Sigmoid colon (tissue), 7 donors: Measurements from ENCODE around the gene ABCB8. TPM values are rescaled to one million over a fixed set of nuclear protein-coding genes. Genes with fewer than 3 reads are reported as not detected.
A peak's percentile ranks its signal among the peaks of the same experiment; 100 is the strongest.
"Not testable (repeated sequence)": the region's sequence is repeated elsewhere in the genome, so short reads cannot be mapped to it uniquely, and the experiment has no call there.

Experiments used
- DNase-seq: peaks from one replicate; pipeline ENCODE4 v3.0.0-alpha.2; 2019
- H3K27ac ChIP-seq, 4 donors: fragments of 200-600 bp; sonication (generic); one replicate each; pipeline ENCODE4 v1.5.1; 2016 to 2019; ENCODE audit warnings: mild to moderate bottlenecking in 1 of 4
- H3K27me3 ChIP-seq, 3 donors: fragments of 200-600 bp; sonication (generic); one replicate each; pipeline ENCODE4 v1.5.1; 2019; ENCODE audit warnings: mild to moderate bottlenecking in 1 of 3
- H3K36me3 ChIP-seq, 4 donors: fragments of 200-600 bp; sonication (generic); one replicate each; pipeline ENCODE4 v1.5.1; 2016 to 2019
- H3K4me1 ChIP-seq, 4 donors: fragments of 200-600 bp; sonication (generic); one replicate each; pipeline ENCODE4 v1.5.1; 2017 to 2019
- H3K4me3 ChIP-seq, 4 donors: fragments of 200-600 bp; sonication (generic); one replicate each; pipeline ENCODE4 v1.5.1; 2017 to 2019; ENCODE audit warnings: mild to moderate bottlenecking in 2 of 4, moderate library complexity in 1 of 4
- H3K9me3 ChIP-seq, 4 donors: fragments of 200-600 bp in 3 of 4; sonication (generic) in 3 of 4; one replicate each; pipeline versions ENCODE4 v1.5.1 to v1.6.1; 2013 to 2019
- EP300 ChIP-seq, 4 donors: sonication (generic); formaldehyde crosslinking; IDR thresholded peaks; one replicate each; pipeline ENCODE4 v1.6.1; 2017; ENCODE audit warnings: antibody characterized with exemption in 4 of 4
- POLR2A ChIP-seq, 2 donors: fragments of 450-650 bp; IDR thresholded peaks; one replicate each; pipeline ENCODE4 v1.6.1; 2016; ENCODE audit warnings: antibody characterized with exemption in 2 of 2, mild to moderate bottlenecking in 2 of 2, moderate library complexity in 2 of 2
- POLR2AphosphoS5 ChIP-seq, 4 donors: sonication (generic); formaldehyde crosslinking; IDR thresholded peaks; one replicate each; pipeline ENCODE4 v1.6.1; 2017; ENCODE audit warnings: antibody characterized with exemption in 4 of 4
- WGBS, 2 donors: extraction: QIAGEN DNeasy Blood & Tissue Kit; methylation state at CpG; one replicate each; pipeline ENCODE4 v1.1.7; 2013; 5-methylcytosine and 5-hydroxymethylcytosine counted together
- intact Hi-C: fragments of 100-400 bp; cut with DNase I; formaldehyde crosslinking; loops from one replicate; pipeline ENCODE4 v1.15.1; 2023
- polyA plus RNA-seq, 3 donors: library from polyadenylated mRNA; stranded (reverse); fragments of 200-250 nt; gene quantifications; one replicate each; pipeline ENCODE4 v1.2.3, GENCODE V29; 2013
- total RNA-seq, 4 donors: library from RNA; depleted of rRNA; stranded (reverse); fragments of >200 nt; gene quantifications; one replicate each; pipeline ENCODE4 v1.1.0, GENCODE V29; 2016
- TF ChIP-seq, protein P1 (sequence below), 4 experiments: fragments of 450-650 bp in 3 of 4; fragments of 200-600 bp in 1 of 4; IDR thresholded peaks; one replicate each; pipeline ENCODE4 v1.5.1; 2016 to 2019; ENCODE audit warnings: antibody characterized with exemption in 4 of 4, mild to moderate bottlenecking in 3 of 4, moderate library complexity in 2 of 4
- donor health status: healthy with polysubstance abuse.
- donor health status: Bipolar disorder and iron deficiency.
- donor health status: healthy.

ABCB8 gene
- total and polyA plus RNA-seq, 7 donors = 3.0 to 32.8 (median 18.3) TPM

DNA sequence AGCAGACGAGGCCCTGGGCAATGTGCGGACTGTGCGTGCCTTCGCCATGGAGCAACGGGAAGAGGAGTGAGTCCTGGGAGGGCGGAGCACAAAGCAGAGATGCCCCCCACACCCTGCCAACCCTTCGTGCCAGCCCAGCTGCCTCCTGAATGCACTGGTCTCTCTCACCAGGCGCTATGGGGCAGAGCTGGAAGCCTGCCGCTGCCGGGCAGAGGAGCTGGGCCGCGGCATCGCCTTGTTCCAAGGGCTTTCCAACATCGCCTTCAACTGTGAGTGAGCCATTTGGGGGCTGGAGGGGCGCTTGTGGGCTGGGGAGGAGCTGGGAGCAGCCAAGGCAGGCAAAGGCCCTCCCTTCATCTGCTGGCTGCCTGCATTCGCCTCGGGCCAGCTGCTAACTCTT, 7.7 kb downstream of the ABCB8 start:
- H3K36me3 ChIP-seq = peaks cover 0 to 53% (median 21%) of the 10 kb centered on the region in 4 donors
- H3K27me3 ChIP-seq = no peaks in the 10 kb centered on the region
- no peak for TF ChIP-seq EP300 (IDR thresholded peaks at IDR 0.05)
- TF ChIP-seq, protein P1, sequence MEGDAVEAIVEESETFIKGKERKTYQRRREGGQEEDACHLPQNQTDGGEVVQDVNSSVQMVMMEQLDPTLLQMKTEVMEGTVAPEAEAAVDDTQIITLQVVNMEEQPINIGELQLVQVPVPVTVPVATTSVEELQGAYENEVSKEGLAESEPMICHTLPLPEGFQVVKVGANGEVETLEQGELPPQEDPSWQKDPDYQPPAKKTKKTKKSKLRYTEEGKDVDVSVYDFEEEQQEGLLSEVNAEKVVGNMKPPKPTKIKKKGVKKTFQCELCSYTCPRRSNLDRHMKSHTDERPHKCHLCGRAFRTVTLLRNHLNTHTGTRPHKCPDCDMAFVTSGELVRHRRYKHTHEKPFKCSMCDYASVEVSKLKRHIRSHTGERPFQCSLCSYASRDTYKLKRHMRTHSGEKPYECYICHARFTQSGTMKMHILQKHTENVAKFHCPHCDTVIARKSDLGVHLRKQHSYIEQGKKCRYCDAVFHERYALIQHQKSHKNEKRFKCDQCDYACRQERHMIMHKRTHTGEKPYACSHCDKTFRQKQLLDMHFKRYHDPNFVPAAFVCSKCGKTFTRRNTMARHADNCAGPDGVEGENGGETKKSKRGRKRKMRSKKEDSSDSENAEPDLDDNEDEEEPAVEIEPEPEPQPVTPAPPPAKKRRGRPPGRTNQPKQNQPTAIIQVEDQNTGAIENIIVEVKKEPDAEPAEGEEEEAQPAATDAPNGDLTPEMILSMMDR (IDR thresholded peaks at IDR 0.05) = no peak
- no peak for TF ChIP-seq POLR2AphosphoS5 (IDR thresholded peaks at IDR 0.05)
- TF ChIP-seq POLR2A (IDR thresholded peaks at IDR 0.05) = no peak
- no peak overlapping the region for H3K4me3 ChIP-seq
- intact Hi-C loops = no loop called here
- WGBS, 2 donors = 93 to 96% methylated on average over 17 of the region's 17 CpGs
- peaks cover 0 to 17% (median 8%) of the 10 kb centered on the region in 4 donors for H3K4me1 ChIP-seq
- DNase-seq = no peak
- H3K27ac ChIP-seq = no peak overlapping the region
- no peaks in the 10 kb centered on the region for H3K9me3 ChIP-seq

DNA sequence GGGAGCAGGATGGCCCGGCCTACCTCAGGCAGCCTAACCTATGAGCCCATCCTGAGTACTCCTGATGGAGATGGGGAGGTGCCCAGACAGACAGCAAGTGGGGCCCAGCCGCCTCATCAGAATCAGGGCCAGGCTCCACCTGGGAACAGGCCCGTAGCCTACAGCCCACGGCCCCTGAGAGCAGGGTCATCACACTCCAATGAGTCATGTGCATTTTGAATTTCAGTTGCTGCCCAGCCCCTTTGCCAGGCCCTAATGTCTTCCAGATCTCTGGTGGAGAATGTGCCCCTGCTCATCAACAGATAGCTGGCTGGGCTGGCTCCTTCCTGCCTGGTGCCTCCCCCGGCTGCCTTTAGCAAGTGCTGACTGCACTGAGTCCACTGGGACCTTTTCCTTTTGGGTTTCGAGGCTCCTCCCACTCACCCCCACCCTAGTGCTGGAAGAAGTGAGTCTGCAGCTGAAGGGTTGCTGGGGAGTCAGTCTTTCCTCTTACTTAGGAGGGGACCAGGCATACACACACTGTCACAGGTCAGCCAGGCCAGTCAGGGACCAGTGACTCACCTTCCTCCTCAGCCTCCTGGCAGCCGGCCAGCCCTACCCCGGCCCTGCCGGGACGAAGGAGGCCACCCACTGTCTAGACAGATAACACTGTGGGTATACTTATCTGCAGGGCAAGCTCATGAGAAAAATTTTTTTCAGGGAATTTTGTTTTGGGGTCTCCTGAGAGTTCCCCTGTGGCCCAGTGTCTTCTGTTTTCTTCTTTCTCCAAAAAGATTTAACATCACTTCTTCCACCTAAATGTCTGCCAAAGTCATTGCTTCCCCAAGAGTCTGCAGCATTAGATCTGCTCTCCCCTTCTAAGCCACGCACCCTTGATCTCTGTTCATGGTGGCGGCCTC, 10.9 kb downstream of the ABCB8 start:
- Histone ChIP-seq H3K4me3 (no peak overlapping the region), H3K27ac (peak overlapping the region in 3 of 4 donors; percentile 7 to 60 (median 46)), H3K4me1 (peaks cover 0 to 17% (median 8%) of the 10 kb centered on the region in 4 donors), H3K36me3 (peaks cover 0 to 72% (median 29%) of the 10 kb centered on the region in 4 donors), H3K27me3 (no peaks in the 10 kb centered on the region), H3K9me3 (no peaks in the 10 kb centered on the region)
- TF ChIP-seq POLR2AphosphoS5 (IDR thresholded peaks at IDR 0.05) (peak in 1 of 4 donors; percentile 53), EP300 (IDR thresholded peaks at IDR 0.05) (no peak), POLR2A (IDR thresholded peaks at IDR 0.05) (no peak)
- TF ChIP-seq, protein P1 (IDR thresholded peaks at IDR 0.05) = no peak
- intact Hi-C loops = no loop called here
- DNase-seq = peak; percentile 87
- 48 to 57% methylated on average over 12 of the region's 12 CpGs for WGBS, 2 donors

DNA sequence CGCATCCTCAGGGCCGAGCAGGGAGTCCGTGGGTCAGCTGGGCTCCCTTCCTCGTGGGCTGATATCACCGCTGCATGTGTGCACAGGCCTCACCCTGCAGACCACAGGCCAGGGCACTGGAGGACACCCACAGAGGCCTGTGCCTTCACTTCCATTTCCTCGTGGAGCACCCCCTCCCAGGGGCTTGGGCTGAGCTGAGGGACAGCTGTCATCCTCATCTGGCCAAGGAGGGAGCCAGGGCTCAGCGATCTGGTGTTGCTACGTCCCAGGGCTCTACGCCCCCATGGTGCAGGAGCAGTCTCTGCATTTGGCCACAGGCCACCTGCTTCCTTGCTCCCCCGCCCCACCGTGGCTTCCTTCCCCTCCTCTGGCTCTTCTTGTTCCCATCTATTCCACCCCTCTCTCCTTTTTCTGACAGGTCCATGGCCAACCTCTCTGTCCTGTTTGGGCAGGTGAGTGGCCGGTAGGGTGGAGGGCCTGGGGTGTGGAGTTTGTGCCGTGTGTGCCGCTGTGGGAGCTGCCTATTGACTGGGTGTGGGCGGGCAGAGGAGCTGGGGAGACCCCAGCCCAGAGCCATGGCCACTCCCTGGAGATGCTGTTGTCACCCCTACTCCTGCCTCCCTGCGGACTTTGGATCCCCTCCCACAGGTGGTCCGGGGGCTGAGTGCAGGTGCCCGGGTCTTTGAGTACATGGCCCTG, 11.7 kb downstream of the ABCB8 start:
- no peak overlapping the region for H3K4me3 ChIP-seq
- WGBS, 2 donors = 74 to 82% methylated on average over 18 of the region's 18 CpGs
- peaks cover 0 to 17% (median 8%) of the 10 kb centered on the region in 4 donors for H3K4me1 ChIP-seq
- TF ChIP-seq POLR2A (IDR thresholded peaks at IDR 0.05) = no peak
- TF ChIP-seq EP300 (IDR thresholded peaks at IDR 0.05) = no peak
- TF ChIP-seq, protein P1 (IDR thresholded peaks at IDR 0.05) = no peak
- TF ChIP-seq POLR2AphosphoS5 (IDR thresholded peaks at IDR 0.05) = no peak
- peaks cover 0 to 72% (median 29%) of the 10 kb centered on the region in 4 donors for H3K36me3 ChIP-seq
- no peak for DNase-seq
- intact Hi-C loops = no loop called here
- H3K27me3 ChIP-seq = no peaks in the 10 kb centered on the region
- no peaks in the 10 kb centered on the region for H3K9me3 ChIP-seq
- H3K27ac ChIP-seq = no peak overlapping the region

DNA sequence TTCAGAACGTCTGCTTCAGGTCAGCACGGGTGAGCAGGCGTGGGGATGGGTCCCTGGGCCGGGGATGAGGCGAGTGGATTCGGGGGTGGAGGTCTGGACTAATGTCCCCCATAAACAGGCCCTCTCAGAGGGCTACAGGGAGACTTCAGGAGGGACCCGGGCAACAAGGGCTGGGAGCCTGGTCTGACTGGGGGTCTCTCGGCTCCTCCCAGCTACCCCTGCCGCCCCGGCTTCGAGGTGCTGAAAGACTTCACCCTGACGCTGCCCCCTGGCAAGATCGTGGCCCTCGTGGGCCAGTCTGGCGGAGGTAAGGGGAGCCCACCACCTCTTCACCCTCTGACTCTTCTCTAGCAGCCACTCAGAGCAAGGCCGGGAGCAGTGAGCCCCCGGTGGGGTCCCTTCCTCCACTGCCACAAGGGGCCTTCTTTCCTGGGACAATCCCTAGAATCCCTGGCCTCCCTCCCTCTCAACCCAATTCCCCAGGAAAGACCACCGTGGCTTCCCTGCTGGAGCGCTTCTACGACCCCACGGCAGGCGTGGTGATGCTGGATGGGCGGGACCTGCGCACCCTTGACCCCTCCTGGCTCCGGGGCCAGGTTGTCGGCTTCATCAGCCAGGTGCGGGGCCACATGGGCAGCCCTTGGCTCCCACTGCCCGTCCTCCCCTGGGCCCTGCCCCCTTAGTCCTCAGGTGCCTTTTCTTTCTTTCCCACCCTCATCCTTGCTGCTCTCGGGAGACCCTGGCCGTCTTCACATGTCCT, 12.5 kb downstream of the ABCB8 start:
- no peak for TF ChIP-seq POLR2AphosphoS5 (IDR thresholded peaks at IDR 0.05)
- TF ChIP-seq POLR2A (IDR thresholded peaks at IDR 0.05) = no peak
- TF ChIP-seq, protein P1 (IDR thresholded peaks at IDR 0.05) = no peak
- TF ChIP-seq EP300 (IDR thresholded peaks at IDR 0.05) = no peak
- no peaks in the 10 kb centered on the region for H3K27me3 ChIP-seq
- H3K9me3 ChIP-seq = no peaks in the 10 kb centered on the region
- peaks cover 0 to 17% (median 8%) of the 10 kb centered on the region in 4 donors for H3K4me1 ChIP-seq
- intact Hi-C loops = no loop called here
- H3K36me3 ChIP-seq = peaks cover 0 to 69% (median 26%) of the 10 kb centered on the region in 4 donors
- H3K27ac ChIP-seq = no peak overlapping the region
- no peak overlapping the region for H3K4me3 ChIP-seq
- DNase-seq = no peak
- 94 to 95% methylated on average over 30 of the region's 30 CpGs for WGBS, 2 donors

DNA sequence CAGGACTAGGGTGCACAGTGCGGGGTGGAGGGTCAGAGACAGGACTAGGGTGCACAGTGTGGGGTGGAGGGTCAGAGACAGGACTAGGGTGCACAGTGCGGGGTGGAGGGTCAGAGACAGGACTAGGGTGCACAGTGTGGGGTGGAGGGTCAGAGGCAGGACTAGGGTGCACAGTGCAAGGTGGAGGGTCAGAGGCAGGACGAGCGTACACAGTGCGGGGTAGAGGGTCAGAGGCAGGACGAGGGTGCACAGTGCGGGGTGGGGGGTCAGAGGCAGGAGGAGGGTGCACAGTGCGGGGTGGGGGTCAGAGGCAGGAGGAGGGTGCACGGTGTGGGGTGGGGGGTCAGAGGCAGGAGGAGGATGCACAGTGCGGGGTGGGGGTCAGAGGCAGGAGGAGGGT, 15.2 kb downstream of the ABCB8 start:
- Histone ChIP-seq H3K36me3 (peaks cover 0 to 48% (median 16%) of the 10 kb centered on the region in 4 donors), H3K4me1 (peaks cover 0 to 29% (median 18%) of the 10 kb centered on the region in 4 donors)
- H3K27me3 ChIP-seq, DNase-seq, H3K27ac ChIP-seq, H3K9me3 ChIP-seq, H3K4me3 ChIP-seq, intact Hi-C loops: not testable (repeated sequence)
- 87 to 88% methylated on average over 10 of the region's 10 CpGs for WGBS, 2 donors
